Erythroblast (primary cell): ENCODE data around the gene IFNA21.
"Not testable (repeated sequence)": the region's sequence is repeated elsewhere in the genome, so short reads cannot be mapped to it uniquely, and the experiment has no call there.

Source experiments
- GATA1 ChIP-seq: IDR thresholded peaks from 2 replicates; pipeline ENCODE4 v1.6.1; 2011; ENCODE audit warnings: low read depth, mild to moderate bottlenecking, control low read depth, low read length, moderate library complexity
- POLR2A ChIP-seq: IDR thresholded peaks from 2 replicates; pipeline ENCODE4 v1.6.1; 2011; ENCODE audit warnings: mild to moderate bottlenecking, low read length

- not testable (repeated sequence) for TF ChIP-seq POLR2A, GATA1
These were observed 45.7 kb upstream of the IFNA21 start for GRCh38 chr9:21212160-21212559.
